ENCODE measurements around the gene WDFY1.

DNA sequence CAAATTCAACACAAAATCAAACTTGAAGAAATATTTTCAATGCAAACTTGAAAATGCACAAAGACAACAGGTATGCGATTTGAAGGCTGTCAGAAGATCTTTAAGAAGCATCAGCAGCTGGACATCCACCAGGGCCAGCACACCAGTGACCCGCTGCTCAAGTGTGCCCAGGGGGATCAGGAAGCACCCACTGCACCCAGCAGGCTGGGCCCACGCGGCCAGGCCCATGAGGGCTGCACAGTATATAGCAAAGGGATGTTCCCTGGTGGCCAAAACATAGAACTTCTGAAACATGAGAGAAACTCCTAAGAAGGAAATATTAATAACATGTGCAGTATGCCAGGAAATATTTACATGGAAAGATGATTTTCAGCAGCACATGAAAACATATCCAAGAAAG is 25.0 kb downstream of the WDFY1 start:
- no peak for TF ChIP-seq EZH2 (IDR thresholded peaks at IDR 0.05; ENCODE audit: borderline replicate concordance, low read depth, low read length, poor library complexity, severe bottlenecking)
- TF ChIP-seq, protein P1, sequence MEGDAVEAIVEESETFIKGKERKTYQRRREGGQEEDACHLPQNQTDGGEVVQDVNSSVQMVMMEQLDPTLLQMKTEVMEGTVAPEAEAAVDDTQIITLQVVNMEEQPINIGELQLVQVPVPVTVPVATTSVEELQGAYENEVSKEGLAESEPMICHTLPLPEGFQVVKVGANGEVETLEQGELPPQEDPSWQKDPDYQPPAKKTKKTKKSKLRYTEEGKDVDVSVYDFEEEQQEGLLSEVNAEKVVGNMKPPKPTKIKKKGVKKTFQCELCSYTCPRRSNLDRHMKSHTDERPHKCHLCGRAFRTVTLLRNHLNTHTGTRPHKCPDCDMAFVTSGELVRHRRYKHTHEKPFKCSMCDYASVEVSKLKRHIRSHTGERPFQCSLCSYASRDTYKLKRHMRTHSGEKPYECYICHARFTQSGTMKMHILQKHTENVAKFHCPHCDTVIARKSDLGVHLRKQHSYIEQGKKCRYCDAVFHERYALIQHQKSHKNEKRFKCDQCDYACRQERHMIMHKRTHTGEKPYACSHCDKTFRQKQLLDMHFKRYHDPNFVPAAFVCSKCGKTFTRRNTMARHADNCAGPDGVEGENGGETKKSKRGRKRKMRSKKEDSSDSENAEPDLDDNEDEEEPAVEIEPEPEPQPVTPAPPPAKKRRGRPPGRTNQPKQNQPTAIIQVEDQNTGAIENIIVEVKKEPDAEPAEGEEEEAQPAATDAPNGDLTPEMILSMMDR (conservative IDR thresholded peaks at IDR 0.05; ENCODE audit: low read depth, low read length) = peak; percentile 26; the same call in 1 of the 2 replicates

Measured in A673 (cell line).